GM19372 (cell line): ENCODE data around the gene APOM.

Experiments
- ATAC-seq: cut with Tn5 transposase; IDR thresholded peaks from one replicate; pipeline ENCODE4 v1.9.1; 2021; ENCODE audit warnings: mild to moderate bottlenecking, low read depth, moderate library complexity; ENCODE audit not compliant: unreplicated experiment

APOM gene

GRCh38 chr6:31655349-31656237 lies at the start of gene APOM:
Gene APOM (plus strand): TSS chr6:31655894. CDS start chr6:31655967, 73 bp downstream.
- ATAC-seq = no peak

GRCh38 chr6:31607317-31607716 lies 48.4 kb upstream of the APOM start:
- ATAC-seq = no peak

GRCh38 chr6:31609519-31610406 lies 45.9 kb upstream of the APOM start:
- no peak for ATAC-seq

GRCh38 chr6:31610968-31611367 lies 44.7 kb upstream of the APOM start:
- ATAC-seq = no peak

- ATAC-seq = peak; percentile 64
Measured at GRCh38 chr6:31614075-31614619, 41.5 kb upstream of the APOM start.

DNA sequence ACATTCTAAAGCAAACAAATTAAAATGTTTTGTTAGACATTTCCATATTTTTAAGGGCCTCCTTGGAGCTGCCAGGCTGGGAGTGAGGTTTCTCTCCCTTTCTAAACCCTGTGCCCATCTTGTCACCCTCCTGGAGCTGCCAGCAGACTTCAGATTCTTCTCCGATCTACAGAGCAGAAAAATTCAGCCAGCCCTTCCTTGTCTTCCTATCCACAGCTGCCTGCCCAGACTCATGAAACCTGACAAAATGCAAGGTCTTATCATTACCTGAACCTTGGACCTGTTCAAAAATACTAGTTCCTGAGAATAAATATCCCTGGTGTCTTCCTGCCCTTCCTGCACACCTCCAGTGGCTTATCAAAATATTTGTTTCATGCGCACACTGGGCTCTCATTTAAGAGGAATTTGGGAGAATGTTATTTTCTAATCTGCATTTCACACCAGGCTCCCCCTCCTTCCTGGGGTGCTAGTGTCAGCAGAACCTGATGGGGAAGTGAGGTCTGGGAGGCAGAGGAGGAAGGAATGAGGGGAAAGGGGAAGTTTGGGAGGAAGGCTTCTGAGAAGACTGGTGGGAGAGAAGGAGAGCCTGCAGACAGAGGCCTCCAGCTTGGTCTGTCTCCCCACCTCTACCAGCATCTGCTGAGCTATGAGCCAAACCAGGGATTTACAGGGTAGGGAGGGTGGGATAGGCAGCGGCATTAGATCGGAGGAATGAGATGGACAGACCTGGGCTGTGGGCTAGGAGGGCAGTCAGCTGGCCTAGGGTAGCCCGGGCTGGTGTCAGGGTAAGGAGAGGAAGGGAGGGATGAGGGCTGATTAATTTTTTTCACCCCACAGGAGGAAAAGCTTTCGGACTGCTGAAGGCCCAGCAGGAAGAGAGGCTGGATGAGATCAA lies 40.8 kb upstream of the APOM start, which contains the start of gene AIF1:
TSS of gene AIF1 (plus strand) at position 551 of the 895 bp plus-strand sequence. CDS start at position 647, 96 bp downstream.
- ATAC-seq = peak; percentile 12

DNA sequence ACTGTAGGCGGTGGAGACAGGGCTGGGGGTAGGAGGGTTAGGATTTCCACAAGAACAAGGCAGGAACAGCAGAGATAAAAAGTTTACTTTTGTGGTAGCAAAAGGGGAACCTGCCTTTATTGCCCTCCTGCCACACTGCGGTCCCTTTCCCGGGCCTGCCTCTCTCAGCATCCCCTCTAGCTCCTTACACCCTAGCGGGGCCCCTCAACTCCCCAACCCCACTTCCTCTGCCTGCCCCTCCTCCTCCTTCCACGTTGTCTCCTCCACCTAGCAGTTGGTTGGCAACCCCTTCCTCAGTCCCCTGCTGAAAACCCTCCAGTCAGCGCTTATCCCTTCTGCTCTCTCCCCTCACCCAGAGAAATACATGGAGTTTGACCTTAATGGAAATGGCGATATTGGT lies 39.9 kb upstream of the APOM start:
- no peak for ATAC-seq

DNA sequence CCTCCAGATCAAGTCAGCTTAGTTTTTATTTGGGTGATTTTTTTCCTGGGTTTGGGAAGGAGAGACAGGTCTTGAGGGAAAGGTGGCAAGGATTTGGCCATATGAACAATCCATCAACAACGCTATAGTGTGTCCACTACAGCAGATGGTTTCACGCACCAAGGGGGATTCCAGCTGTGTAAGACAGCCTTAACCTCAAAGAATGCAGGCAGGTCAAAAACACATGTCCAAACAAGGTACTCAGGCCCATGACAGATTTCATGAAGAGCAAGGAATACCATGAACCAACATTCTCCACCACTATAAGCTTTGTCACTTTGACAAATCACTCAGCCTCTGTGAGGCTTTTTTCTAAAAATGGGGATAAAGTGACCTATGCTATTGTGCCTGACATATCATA lies 38.7 kb upstream of the APOM start:
- ATAC-seq = no peak

GRCh38 chr6:31619805-31620585 lies 35.7 kb upstream of the APOM start:
- ATAC-seq = peak; percentile 87

GRCh38 chr6:31620586-31621319 lies 34.9 kb upstream of the APOM start, which contains the start of gene PRRC2A:
Gene PRRC2A (plus strand): TSS chr6:31620715. CDS start chr6:31622790, 2,075 bp downstream.
- peak; percentile 39 for ATAC-seq

DNA sequence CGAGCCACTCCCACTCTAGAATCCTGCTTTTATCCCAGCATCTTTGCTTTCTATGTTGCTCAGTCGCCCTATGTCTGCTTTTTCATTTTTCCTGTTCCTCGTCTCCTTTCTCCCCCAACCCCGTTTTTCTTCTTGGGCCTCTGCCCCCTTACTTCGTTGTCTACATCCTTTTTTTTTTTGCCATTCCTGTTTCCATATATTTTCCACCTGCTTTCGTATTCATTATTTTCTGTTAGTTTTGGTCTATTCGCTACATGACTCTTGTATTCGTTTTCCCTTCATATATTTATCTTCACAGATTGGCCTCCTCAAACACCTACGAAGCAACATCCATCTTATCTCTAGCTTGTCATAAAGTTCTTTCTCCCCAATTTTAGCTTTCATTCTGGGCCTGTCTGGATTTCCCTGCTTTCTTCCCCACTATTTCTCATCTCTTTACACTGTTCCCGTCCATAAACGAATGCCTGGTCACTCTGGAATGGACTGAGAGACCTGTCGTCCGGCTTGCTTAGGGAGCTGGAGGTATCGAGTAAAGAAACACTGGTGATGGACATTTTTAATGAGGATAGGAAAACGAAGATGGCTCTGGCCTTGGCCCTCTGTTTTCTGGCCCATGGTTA lies 34.3 kb upstream of the APOM start:
- no peak for ATAC-seq

- no peak for ATAC-seq
Measured at GRCh38 chr6:31621991-31622390, 33.7 kb upstream of the APOM start.

- ATAC-seq = no peak
Measured at GRCh38 chr6:31622684-31623091, 33.0 kb upstream of the APOM start.

DNA sequence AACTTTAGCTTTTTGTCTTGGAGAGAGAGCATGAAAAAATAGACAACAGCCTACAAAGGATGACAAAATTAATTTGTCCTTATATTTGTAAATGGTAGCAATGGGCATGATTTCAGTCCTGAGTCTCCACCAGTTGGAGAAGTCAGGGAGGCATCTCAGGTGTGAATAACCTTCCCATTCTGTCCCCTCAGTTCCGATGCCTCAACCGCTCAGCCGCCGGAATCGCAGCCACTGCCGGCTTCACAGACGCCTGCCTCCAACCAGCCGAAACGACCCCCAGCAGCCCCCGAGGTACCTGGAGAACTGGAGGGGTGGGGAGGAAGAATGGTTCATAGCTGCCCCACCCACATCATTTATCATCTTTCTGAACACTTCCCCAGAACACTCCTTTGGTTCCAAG lies 31.6 kb upstream of the APOM start:
- ATAC-seq = no peak

DNA sequence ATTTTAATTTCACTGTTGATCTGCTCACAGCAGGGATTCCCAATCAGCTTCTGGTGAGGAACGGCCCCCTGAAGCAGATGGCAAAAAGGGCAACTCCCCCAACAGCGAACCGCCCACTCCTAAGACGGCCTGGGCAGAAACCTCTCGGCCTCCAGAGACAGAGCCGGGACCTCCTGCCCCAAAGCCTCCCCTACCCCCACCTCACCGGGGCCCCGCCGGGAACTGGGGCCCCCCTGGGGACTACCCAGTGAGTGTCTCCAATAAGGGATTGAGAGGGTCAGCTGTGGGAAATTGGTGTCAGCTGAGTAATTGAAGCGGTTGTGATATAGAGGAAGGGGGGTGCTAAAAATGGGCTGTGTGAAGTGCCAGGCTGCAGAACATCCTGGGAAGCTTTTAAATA lies 28.7 kb upstream of the APOM start:
- no peak for ATAC-seq

DNA sequence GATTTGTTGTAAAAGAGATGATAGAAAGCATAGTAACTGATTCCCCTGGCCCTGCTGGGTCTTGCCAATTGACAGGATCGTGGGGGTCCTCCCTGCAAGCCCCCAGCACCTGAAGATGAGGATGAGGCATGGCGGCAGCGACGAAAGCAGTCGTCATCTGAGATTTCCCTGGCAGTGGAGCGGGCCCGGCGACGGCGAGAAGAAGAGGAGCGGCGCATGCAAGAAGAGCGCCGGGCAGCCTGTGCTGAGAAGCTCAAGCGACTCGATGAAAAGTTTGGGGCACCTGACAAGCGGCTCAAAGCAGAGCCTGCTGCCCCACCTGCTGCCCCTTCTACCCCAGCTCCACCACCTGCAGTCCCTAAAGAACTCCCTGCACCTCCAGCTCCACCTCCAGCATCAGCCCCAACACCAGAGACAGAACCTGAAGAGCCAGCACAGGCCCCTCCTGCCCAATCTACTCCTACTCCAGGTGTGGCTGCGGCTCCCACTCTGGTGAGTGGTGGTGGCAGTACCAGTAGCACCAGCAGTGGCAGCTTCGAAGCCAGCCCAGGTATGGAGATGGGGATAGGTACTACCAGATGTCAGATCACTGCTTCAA lies 27.9 kb upstream of the APOM start:
- ATAC-seq = no peak

DNA sequence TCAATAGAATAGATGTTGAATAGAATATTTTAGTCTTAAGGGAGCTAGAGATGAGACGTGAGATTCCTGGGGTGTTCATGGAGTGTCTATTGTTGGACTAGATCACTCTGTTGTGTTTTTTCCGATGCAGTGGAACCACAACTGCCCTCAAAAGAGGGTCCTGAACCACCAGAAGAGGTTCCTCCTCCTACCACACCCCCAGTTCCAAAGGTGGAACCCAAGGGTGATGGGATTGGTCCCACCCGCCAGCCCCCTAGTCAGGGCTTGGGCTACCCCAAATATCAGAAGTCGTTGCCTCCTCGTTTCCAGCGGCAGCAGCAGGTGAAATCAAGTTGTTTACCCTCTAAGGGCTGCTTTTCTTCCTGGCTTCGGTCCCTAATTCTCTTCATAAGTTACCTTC lies 26.7 kb upstream of the APOM start:
- no peak for ATAC-seq
